OCI-LY7 (cell line): ENCODE measurements around the gene RFX3. TPM values are rescaled to one million over a fixed set of nuclear protein-coding genes. Genes with fewer than 3 reads are reported as not detected.

Source experiments
- BruUV-seq: library from RNA; stranded (reverse); fragments of 400-500 nt; replicated peaks from 2 replicates; lab custom pipeline; 2021; lab: Mats Ljungman, UMichigan
- CTCF ChIA-PET: fragments of 300-600 bp; sonication (Branson Sonifier 250); formaldehyde crosslinking; loops from one replicate; lab custom pipeline; 2022; ENCODE audit warnings: antibody characterized with exemption; ENCODE audit not compliant: unreplicated experiment; lab: Charles Lee
- POLR2A ChIA-PET: fragments of 300-600 bp; sonication (Branson Sonifier 250); formaldehyde crosslinking; loops from one replicate; lab custom pipeline; 2022; ENCODE audit warnings: antibody characterized with exemption; lab: Charles Lee
- DNase-seq: peaks from one replicate; pipeline ENCODE4 v3.0.0-alpha.2; 2015; ENCODE audit warnings: low spot score
- H2AFZ ChIP-seq: fragments of 200-600 bp; sonication (generic), shearing (Covaris generic); 2 replicates; pipeline ENCODE4 v1.6.1; 2014; ENCODE audit warnings: mild to moderate bottlenecking, antibody characterized with exemption, low read length, moderate library complexity
- H3K27ac ChIP-seq: fragments of 200-600 bp; sonication (generic); 2 replicates; pipeline ENCODE4 v1.5.1; 2014; ENCODE audit warnings: mixed run types, low read depth, mild to moderate bottlenecking, moderate library complexity, low read length, inconsistent platforms; ENCODE audit not compliant: poor library complexity, severe bottlenecking
- H3K36me3 ChIP-seq: fragments of 200-600 bp; sonication (generic); 2 replicates; pipeline ENCODE4 v1.6.1; 2014; ENCODE audit warnings: mild to moderate bottlenecking, antibody characterized with exemption, low read length, moderate library complexity, mixed read lengths; ENCODE audit not compliant: insufficient read depth
- H3K4me1 ChIP-seq: fragments of 200-600 bp; sonication (generic); 2 replicates; pipeline ENCODE4 v1.5.1; 2014; ENCODE audit warnings: mild to moderate bottlenecking, low read length; ENCODE audit not compliant: insufficient read depth, poor library complexity, severe bottlenecking
- H3K4me2 ChIP-seq: fragments of 200-600 bp; sonication (generic); 2 replicates; pipeline ENCODE4 v1.6.1; 2014; ENCODE audit warnings: mild to moderate bottlenecking, low read length
- H3K4me3 ChIP-seq: fragments of 200-600 bp; sonication (generic); 2 replicates; pipeline ENCODE4 v1.5.1; 2014; ENCODE audit warnings: mild to moderate bottlenecking, low read depth, low read length; ENCODE audit not compliant: poor library complexity, severe bottlenecking
- H3K79me2 ChIP-seq: fragments of 200-600 bp; sonication (generic); 2 replicates; pipeline ENCODE4 v1.6.1; 2016; ENCODE audit warnings: low read depth, mild to moderate bottlenecking, low read length, moderate library complexity, mixed read lengths; ENCODE audit not compliant: insufficient read depth
- H3K9me2 ChIP-seq: fragments of 200-600 bp; sonication (generic); 2 replicates; pipeline ENCODE4 v1.6.1; 2016; ENCODE audit warnings: mild to moderate bottlenecking, low read length, mixed read lengths; ENCODE audit not compliant: insufficient read depth
- H3K9me3 ChIP-seq: fragments of 200-600 bp; sonication (generic); 2 replicates; pipeline ENCODE4 v1.6.1; 2014; ENCODE audit warnings: mild to moderate bottlenecking, mixed run types, low read length, mixed read lengths
- H4K20me1 ChIP-seq: fragments of 200-600 bp; sonication (generic); 2 replicates; pipeline ENCODE4 v1.6.1; 2014; ENCODE audit warnings: mild to moderate bottlenecking, antibody characterized with exemption, low read length, moderate library complexity, mixed read lengths; ENCODE audit not compliant: insufficient read depth
- EZH2phosphoT487 ChIP-seq: fragments of 200-600 bp; sonication (generic); IDR thresholded peaks from 2 replicates; pipeline ENCODE4 v1.6.1; 2018; ENCODE audit warnings: low read depth, borderline replicate concordance, mild to moderate bottlenecking, mixed run types, antibody characterized with exemption, low read length, moderate library complexity, mixed read lengths
- intact Hi-C: fragments of 100-400 bp; cut with micrococcal nuclease; formaldehyde crosslinking; loops from one replicate; pipeline ENCODE4 v1.10.0; 2022; ENCODE audit not compliant: unreplicated experiment
- total RNA-seq, 2 experiments: library from RNA; depleted of rRNA in 1 of 2; stranded (reverse); fragments of >200 nt in 1 of 2; shearing (Covaris generic) in 1 of 2; gene quantifications; 2 replicates each; pipeline ENCODE4 v1.2.3, GENCODE V29; 2014 to 2022
- TF ChIP-seq, protein P1 (sequence below): fragments of 200-600 bp; sonication (generic); conservative IDR thresholded peaks from 2 replicates; pipeline ENCODE4 v1.5.1; 2014; ENCODE audit warnings: mild to moderate bottlenecking, antibody characterized with exemption, low read length, moderate library complexity, mixed read lengths

The RFX3 gene
- total RNA-seq, 2 experiments from 2014 or later: 6.9 to 18.1 TPM

DNA sequence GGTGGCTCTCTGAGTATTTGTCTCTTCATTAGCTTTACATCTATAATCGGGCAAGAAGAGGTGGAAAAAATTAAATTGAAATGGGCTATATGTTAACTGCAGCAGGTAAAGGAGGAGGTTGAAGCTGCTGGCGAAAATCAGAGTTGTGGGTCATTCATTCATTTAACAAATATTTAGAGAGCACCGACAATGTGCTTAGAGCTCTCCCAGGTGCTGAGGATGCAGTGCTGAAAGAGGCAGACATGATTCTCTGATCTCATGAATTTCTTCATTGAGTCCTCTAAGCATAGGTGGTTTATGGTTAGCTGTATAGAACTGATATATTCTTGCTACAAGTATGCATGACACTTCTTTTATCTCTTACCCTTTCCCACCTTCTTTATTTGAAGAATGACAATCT, 243.4 kb downstream of the RFX3 start:
- H3K79me2 ChIP-seq: no peaks in the 10 kb centered on the region
- CTCF ChIA-PET: no interaction called here
- no peak overlapping the region for H3K4me2 ChIP-seq
- H3K27ac ChIP-seq: no peak overlapping the region
- BruUV-seq: no TSS peak
- no peaks in the 10 kb centered on the region; the same call in 1 of the 2 replicates for H3K9me3 ChIP-seq
- peaks cover under 1% of the 10 kb centered on the region; the same call in 1 of the 2 replicates for H3K36me3 ChIP-seq
- intact Hi-C loops: no loop called here
- H3K9me2 ChIP-seq: no peaks in the 10 kb centered on the region
- no peak for DNase-seq
- POLR2A ChIA-PET: interaction anchor here (1.1 to 1.3 kb wide), 2 partner anchors 10 kb away, joined by 3 to 5 read pairs; no protein-coding TSS in a partner anchor
- no peak overlapping the region for H2AFZ ChIP-seq
- no peaks in the 10 kb centered on the region for H4K20me1 ChIP-seq
- H3K4me1 ChIP-seq: peaks cover 18% of the 10 kb centered on the region
- TF ChIP-seq EZH2phosphoT487: no peak
- TF ChIP-seq, protein P1, sequence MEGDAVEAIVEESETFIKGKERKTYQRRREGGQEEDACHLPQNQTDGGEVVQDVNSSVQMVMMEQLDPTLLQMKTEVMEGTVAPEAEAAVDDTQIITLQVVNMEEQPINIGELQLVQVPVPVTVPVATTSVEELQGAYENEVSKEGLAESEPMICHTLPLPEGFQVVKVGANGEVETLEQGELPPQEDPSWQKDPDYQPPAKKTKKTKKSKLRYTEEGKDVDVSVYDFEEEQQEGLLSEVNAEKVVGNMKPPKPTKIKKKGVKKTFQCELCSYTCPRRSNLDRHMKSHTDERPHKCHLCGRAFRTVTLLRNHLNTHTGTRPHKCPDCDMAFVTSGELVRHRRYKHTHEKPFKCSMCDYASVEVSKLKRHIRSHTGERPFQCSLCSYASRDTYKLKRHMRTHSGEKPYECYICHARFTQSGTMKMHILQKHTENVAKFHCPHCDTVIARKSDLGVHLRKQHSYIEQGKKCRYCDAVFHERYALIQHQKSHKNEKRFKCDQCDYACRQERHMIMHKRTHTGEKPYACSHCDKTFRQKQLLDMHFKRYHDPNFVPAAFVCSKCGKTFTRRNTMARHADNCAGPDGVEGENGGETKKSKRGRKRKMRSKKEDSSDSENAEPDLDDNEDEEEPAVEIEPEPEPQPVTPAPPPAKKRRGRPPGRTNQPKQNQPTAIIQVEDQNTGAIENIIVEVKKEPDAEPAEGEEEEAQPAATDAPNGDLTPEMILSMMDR: no peak
- no peak overlapping the region for H3K4me3 ChIP-seq

DNA sequence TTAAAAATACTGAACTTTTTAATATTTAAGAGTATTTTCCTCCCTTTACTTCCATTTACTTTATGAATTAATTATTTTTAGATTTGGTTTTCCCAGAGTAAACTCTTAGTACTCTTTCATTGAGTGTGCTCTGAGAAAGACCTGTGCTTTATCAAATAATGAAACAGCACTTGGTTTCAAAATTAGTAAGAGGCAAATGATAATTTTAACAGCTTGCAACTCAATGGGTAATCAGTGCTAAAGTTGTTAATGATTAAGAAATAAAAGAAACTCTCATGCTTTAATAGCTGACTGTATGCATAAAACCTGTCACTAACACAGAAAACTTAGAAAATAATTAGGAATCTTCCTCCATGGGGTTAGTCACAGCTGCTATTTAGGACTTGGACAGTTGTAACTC, 244.4 kb downstream of the RFX3 start:
- ChIA-PET POLR2A (interaction anchor here (1.3 kb wide), 1 partner anchor 11 kb away, joined by 5 read pairs; no protein-coding TSS in a partner anchor), CTCF (no interaction called here)
- H4K20me1 ChIP-seq: no peaks in the 10 kb centered on the region
- intact Hi-C loops: no loop called here
- no peak for DNase-seq
- no peaks in the 10 kb centered on the region for H3K79me2 ChIP-seq
- peaks cover 28% of the 10 kb centered on the region for H3K4me1 ChIP-seq
- no peaks in the 10 kb centered on the region for H3K9me2 ChIP-seq
- no peaks in the 10 kb centered on the region; the same call in 1 of the 2 replicates for H3K9me3 ChIP-seq
- no peak overlapping the region for H3K4me2 ChIP-seq
- H3K36me3 ChIP-seq: no peaks in the 10 kb centered on the region
- H3K27ac ChIP-seq: no peak overlapping the region
- no peak overlapping the region for H2AFZ ChIP-seq
- TF ChIP-seq, protein P1: no peak
- no peak for TF ChIP-seq EZH2phosphoT487
- no peak overlapping the region for H3K4me3 ChIP-seq
- no TSS peak for BruUV-seq

DNA sequence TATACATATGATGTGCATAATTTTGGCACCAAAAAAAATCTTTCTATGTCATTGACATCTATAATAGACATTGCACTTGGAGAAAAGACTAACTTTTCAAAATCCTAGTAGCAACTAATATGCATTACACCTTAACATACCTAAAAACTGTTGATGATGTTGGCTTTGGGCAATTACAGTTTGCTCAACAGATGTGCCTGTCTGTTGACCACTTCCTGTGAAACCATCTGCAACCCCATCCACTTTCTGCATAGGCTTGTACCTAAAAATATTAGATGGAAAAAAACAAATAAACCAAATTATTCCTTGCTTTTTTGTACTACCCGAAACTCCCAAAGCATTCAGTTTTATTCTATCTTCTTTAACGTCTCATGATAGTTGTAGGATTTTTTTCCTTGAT, 248.6 kb downstream of the RFX3 start:
- peak overlapping the region; percentile 69; the same call in 1 of the 2 replicates for H2AFZ ChIP-seq
- ChIA-PET CTCF (no interaction called here), POLR2A (interaction anchor here (0.7 kb wide), 1 partner anchor 1518 kb away, joined by 3 read pairs; no protein-coding TSS in a partner anchor)
- H3K9me2 ChIP-seq: no peaks in the 10 kb centered on the region
- intact Hi-C loops: loop anchor here (5.0 kb wide), 1 partner anchor 250 kb away; the partner anchor contains the start of gene RFX3
- no peaks in the 10 kb centered on the region for H3K79me2 ChIP-seq
- peaks cover 9% of the 10 kb centered on the region for H3K36me3 ChIP-seq
- H3K4me1 ChIP-seq: peaks cover 38% of the 10 kb centered on the region
- H3K4me2 ChIP-seq: peak overlapping the region; percentile 68
- peak; percentile 84 for DNase-seq
- TF ChIP-seq, protein P1: no peak
- no peak for TF ChIP-seq EZH2phosphoT487
- peaks cover 7% of the 10 kb centered on the region; the same call in 1 of the 2 replicates for H3K9me3 ChIP-seq
- H3K4me3 ChIP-seq: peak overlapping the region; percentile 47
- H3K27ac ChIP-seq: peak overlapping the region; percentile 73
- no TSS peak for BruUV-seq
- H4K20me1 ChIP-seq: no peaks in the 10 kb centered on the region
